Measurements from ENCODE around the gene IMMT. TPM values are rescaled to one million over a fixed set of nuclear protein-coding genes. Genes with fewer than 3 reads are reported as not detected.

IMMT gene
- total RNA-seq, 1 experiment from 2014 or later, result 39.2 TPM

GRCh38 chr2:86170449-86170848, 24.8 kb downstream of the IMMT start:
- in situ Hi-C loops (cut with HindIII; ENCODE audit: low pct_unique_long_range_greater_than_20kb, low sequenced_read_pairs), result no loop called here

GRCh38 chr2:86160156-86160952, 34.9 kb downstream of the IMMT start:
- in situ Hi-C loops (cut with HindIII; ENCODE audit: low pct_unique_long_range_greater_than_20kb, low sequenced_read_pairs), result no loop called here
- DNase-seq (ENCODE audit: low read depth), result no peak

More at GRCh38 chr2:86170449-86170848, 24.8 kb downstream of the IMMT start:
- DNase-seq (ENCODE audit: low read depth), result no peak

DNA sequence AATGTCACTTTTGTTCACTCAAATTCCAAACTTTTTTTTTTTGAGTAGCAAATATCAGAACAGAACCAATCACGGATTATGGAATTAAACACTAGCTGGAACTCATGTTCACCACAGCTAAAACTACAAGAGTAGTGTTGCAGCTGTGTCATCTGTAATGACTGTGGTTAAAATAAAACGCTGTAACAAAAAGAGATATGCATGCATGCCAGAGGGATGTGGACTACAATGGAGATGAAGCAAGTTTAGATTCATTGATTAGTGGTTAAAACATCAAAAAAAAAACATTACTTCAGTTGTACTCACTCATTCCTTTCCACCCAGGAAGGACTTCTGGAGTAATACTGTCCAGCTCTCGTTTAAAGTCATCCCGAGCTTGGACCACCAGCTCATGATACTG, 37.0 kb downstream of the IMMT start:
- DNase-seq (ENCODE audit: low read depth), result no peak
- in situ Hi-C loops (cut with HindIII; ENCODE audit: low pct_unique_long_range_greater_than_20kb, low sequenced_read_pairs), result no loop called here

- DNase-seq (ENCODE audit: low read depth), result no peak
- in situ Hi-C loops (cut with HindIII; ENCODE audit: low pct_unique_long_range_greater_than_20kb, low sequenced_read_pairs), result no loop called here
Measured at GRCh38 chr2:86157009-86157556, 38.2 kb downstream of the IMMT start.

DNA sequence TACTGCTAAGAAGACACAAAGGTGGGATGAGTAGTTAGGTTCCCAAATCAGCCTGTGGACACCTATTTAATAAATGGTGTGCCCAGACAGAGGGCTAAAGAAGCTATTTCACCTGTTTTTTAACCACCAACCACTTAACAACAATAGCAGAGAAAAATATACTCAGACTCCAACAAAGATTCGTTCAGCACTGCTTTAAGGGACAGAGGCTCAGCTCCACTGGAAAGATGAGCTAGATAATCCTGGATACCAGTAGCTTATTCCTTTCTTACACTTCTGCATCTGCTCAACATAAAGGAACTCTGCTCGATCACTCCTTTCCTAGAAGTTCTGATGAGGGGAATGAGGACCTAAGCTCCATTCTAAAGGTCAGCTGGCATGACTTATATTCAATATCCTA, 44.8 kb downstream of the IMMT start:
- in situ Hi-C loops (cut with HindIII; ENCODE audit: low pct_unique_long_range_greater_than_20kb, low sequenced_read_pairs), result no loop called here
- no peak for DNase-seq (ENCODE audit: low read depth)

DNA sequence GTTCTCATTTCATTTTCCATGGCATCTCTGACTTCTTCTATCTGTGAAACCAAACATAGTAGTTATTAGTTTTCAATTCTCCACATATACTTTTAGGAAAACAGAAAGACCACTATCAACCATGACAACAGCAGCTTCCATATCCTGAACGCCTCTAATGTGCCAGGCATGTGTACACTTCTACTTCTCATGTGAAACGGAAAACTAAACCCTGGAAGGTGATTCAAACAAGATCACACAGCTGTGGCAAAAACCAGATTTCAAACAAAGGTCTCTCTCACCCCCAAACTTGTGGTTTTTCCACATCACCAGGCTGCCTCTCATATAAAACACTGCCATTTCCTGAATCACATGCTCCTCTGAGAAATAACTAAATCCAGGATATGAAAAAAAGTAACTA, 47.5 kb downstream of the IMMT start:
- no peak for DNase-seq (ENCODE audit: low read depth)
- in situ Hi-C loops (cut with HindIII; ENCODE audit: low pct_unique_long_range_greater_than_20kb, low sequenced_read_pairs), result no loop called here

GRCh38 chr2:86143926-86144685, 51.2 kb downstream of the IMMT start:
- DNase-seq (ENCODE audit: low read depth), result no peak
- in situ Hi-C loops (cut with HindIII; ENCODE audit: low pct_unique_long_range_greater_than_20kb, low sequenced_read_pairs), result no loop called here

DNA sequence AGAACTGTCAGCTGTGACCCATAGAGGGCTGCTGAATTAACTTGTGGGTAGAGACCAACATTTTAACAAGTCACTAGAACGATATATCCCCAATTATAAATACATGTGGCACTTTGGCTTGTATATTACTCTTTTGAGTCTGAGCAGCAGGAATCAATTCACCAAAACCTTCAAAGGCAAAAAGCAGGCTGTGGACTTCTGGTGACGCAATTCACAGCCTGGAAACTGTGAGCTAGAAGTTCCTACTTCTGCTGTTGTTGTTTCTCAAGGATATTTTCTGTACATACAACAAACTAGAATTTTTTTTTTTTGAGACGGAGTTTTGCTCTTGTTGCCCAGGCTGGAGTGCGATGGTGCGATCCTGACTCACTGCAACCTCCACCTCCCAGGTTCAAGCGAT, 52.0 kb downstream of the IMMT start:
- DNase-seq (ENCODE audit: low read depth), result no peak
- in situ Hi-C loops (cut with HindIII; ENCODE audit: low pct_unique_long_range_greater_than_20kb, low sequenced_read_pairs), result no loop called here

GRCh38 chr2:86142436-86143257, 52.6 kb downstream of the IMMT start:
- DNase-seq (ENCODE audit: low read depth), result no peak
- in situ Hi-C loops (cut with HindIII; ENCODE audit: low pct_unique_long_range_greater_than_20kb, low sequenced_read_pairs), result no loop called here

DNA sequence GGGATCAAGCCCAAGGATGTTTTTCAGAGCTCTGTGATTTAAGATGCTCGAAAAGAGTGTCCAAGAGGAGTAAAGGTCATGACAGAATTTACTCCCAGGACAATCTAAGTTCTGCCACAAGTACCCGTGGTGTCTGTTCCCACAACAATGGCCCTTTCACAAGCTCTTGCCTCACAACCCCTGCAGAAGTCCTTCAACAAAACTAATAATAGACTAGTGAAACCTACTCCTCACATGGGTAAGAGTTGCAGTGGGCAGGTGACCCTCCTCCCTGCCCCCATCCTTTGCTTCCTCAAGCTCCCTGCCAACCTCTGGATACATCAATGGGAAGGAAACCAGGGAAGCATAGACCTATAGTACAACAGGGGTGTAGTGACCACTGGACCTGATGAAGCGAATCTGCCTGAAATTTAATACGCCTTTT, 54.3 kb downstream of the IMMT start:
- in situ Hi-C loops (cut with HindIII; ENCODE audit: low pct_unique_long_range_greater_than_20kb, low sequenced_read_pairs), result no loop called here
- no peak for DNase-seq (ENCODE audit: low read depth)

- in situ Hi-C loops (cut with HindIII; ENCODE audit: low pct_unique_long_range_greater_than_20kb, low sequenced_read_pairs), result no loop called here
- no peak for DNase-seq (ENCODE audit: low read depth)
Measured at GRCh38 chr2:86139981-86140380, 55.3 kb downstream of the IMMT start.

- no peak for DNase-seq (ENCODE audit: low read depth)
- in situ Hi-C loops (cut with HindIII; ENCODE audit: low pct_unique_long_range_greater_than_20kb, low sequenced_read_pairs), result no loop called here
Measured at GRCh38 chr2:86138736-86139625, 56.3 kb downstream of the IMMT start.

DNA sequence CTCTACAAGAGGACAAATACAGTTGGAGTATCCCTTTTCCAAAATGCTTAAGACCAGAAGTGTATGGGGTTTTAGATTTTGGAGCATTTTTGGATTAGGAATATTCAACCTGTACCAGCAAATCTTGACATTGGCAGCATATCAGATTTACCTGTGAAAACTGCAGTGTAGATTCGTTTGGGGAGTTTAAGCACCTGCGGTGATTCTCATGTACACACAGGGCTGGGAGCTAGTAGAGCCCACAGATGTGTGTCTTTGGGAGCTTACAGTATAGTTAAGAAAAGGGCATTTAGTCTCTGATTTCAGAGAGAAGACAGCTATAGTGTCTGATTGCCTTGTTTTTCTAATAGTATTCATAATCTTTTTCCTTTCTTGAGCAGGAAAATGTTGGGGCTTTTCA, 59.1 kb downstream of the IMMT start:
- in situ Hi-C loops (cut with HindIII; ENCODE audit: low pct_unique_long_range_greater_than_20kb, low sequenced_read_pairs), result no loop called here
- no peak for DNase-seq (ENCODE audit: low read depth)

DNA sequence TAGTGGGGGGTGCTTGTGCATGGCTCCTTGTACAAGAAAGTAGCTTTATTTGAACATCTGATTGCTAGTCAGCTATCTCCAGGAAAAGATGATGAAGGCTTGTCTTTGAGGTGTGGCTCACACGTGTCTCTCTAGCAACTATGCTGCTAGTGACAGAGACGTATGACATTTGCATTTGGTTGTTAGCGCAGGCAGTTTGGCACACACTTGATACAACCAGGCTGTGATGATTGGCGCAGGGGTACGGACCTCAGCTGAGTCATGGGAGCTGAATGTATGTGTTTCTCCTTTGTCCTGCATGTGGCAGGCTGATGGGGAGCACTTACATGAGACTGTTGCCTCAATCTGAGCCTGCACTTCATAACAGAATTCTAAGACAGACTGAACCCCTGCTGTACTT, 59.6 kb downstream of the IMMT start:
- DNase-seq (ENCODE audit: low read depth), result no peak
- in situ Hi-C loops (cut with HindIII; ENCODE audit: low pct_unique_long_range_greater_than_20kb, low sequenced_read_pairs), result no loop called here

- DNase-seq (ENCODE audit: low read depth), result no peak
- in situ Hi-C loops (cut with HindIII; ENCODE audit: low pct_unique_long_range_greater_than_20kb, low sequenced_read_pairs), result no loop called here
Measured at GRCh38 chr2:86134709-86135108, 60.6 kb downstream of the IMMT start.

DNA sequence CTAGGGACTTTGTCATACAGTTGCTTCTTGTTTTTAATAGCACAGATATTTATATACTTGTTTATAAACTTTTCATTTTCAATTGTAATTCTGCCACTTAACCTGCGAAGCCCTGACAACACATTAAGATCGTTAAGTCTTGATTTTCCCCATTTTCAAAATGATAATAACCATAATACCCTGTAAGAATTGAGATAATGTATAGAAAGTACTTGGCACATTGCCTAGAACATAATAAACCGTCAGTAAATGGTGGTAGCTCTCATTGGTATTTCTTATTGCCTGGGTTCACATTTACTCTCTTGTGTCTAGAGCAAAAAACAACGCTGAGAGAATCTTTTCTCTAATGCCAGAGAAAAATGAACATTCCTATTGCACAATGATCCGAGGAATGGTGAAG, 70.6 kb downstream of the IMMT start:
- in situ Hi-C loops (cut with HindIII; ENCODE audit: low pct_unique_long_range_greater_than_20kb, low sequenced_read_pairs), result no loop called here
- no peak for DNase-seq (ENCODE audit: low read depth)

GRCh38 chr2:86123328-86123925, 71.8 kb downstream of the IMMT start:
- DNase-seq (ENCODE audit: low read depth), result no peak
- in situ Hi-C loops (cut with HindIII; ENCODE audit: low pct_unique_long_range_greater_than_20kb, low sequenced_read_pairs), result no loop called here

Measured in Caki2 (cell line).